B cell (primary cell): ENCODE results near the gene CCR4. TPM values are rescaled to one million over a fixed set of nuclear protein-coding genes. Genes with fewer than 3 reads are reported as not detected.

Experiments used
- ATAC-seq: fragments of 200-7000 bp; cut with Tn5 transposase; one replicate; pipeline ENCODE4 v1.10.0; 2021; ENCODE audit warnings: low read depth, mild to moderate bottlenecking, moderate number of reproducible peaks, moderate library complexity
- CTCF ChIA-PET: fragments of 350-600 bp; sonication (Branson Sonifier 250); formaldehyde crosslinking; loops from one replicate; lab custom pipeline; 2021; ENCODE audit warnings: antibody characterized with exemption, inconsistent platforms; lab: Charles Lee
- POLR2A ChIA-PET: fragments of 350-600 bp; sonication (Branson Sonifier 250); formaldehyde crosslinking; loops from one replicate; lab custom pipeline; 2021; ENCODE audit warnings: antibody characterized with exemption; lab: Charles Lee
- DNase-seq: peaks from one replicate; pipeline ENCODE4 v3.0.0; 2013
- H2AFZ ChIP-seq: 2 replicates; pipeline ENCODE4 v1.6.1; 2012; ENCODE audit warnings: mild to moderate bottlenecking, low read depth, low read length; ENCODE audit not compliant: insufficient read depth, poor library complexity, severe bottlenecking
- H3K27ac ChIP-seq, 2 donors: 1 replicate in 1 of 2; 2 replicates in 1 of 2; pipeline ENCODE4 v1.5.1; 2012 to 2013; ENCODE audit warnings: low read length in 2 of 2, mild to moderate bottlenecking in 2 of 2, moderate library complexity in 1 of 2
- H3K27me3 ChIP-seq, 4 experiments: fragments of 200-600 bp in 1 of 4; sonication (generic) in 1 of 4; replicated peaks in 1 of 4; 1 replicate in 2 of 4; 2 replicates in 2 of 4; pipeline versions ENCODE4 v1.6.1 to v1.7.0; 2013 to 2016; ENCODE audit warnings: low read length in 3 of 4, mild to moderate bottlenecking in 2 of 4, mixed read lengths in 1 of 4, moderate library complexity in 1 of 4; ENCODE audit not compliant: insufficient read depth in 4 of 4, control insufficient read depth in 3 of 4; ENCODE audit errors: control extremely low read depth in 1 of 4
- H3K36me3 ChIP-seq, 2 experiments: replicated peaks in 1 of 2; 1 replicate in 1 of 2; 2 replicates in 1 of 2; pipeline versions ENCODE4 v1.6.1 to v1.7.1; 2013; ENCODE audit warnings: low read length in 1 of 2; ENCODE audit not compliant: insufficient read depth in 2 of 2, control insufficient read depth in 1 of 2; ENCODE audit errors: control extremely low read depth in 1 of 2, extremely low read depth in 1 of 2
- H3K4me1 ChIP-seq, 2 donors: fragments of 200-600 bp in 1 of 2; sonication (generic) in 1 of 2; 1 replicate in 1 of 2; 2 replicates in 1 of 2; pipeline versions ENCODE4 v1.5.1 to v1.6.1; 2013 to 2017; ENCODE audit warnings: low read length in 2 of 2; ENCODE audit not compliant: control insufficient read depth in 2 of 2, insufficient read depth in 2 of 2
- H3K4me2 ChIP-seq: replicated peaks from 2 replicates; pipeline ENCODE3; 2012; ENCODE audit warnings: mild to moderate bottlenecking, low read depth, low read length; ENCODE audit not compliant: poor library complexity, severe bottlenecking
- H3K4me3 ChIP-seq, 5 experiments: fragments of 200-600 bp in 1 of 5; sonication (generic) in 1 of 5; 1 replicate in 3 of 5; 2 replicates in 2 of 5; pipeline versions ENCODE4 v1.5.1 to v1.7.0; 2011 to 2016; ENCODE audit warnings: low read length in 4 of 5, mild to moderate bottlenecking in 4 of 5, low read depth in 2 of 5, control low read depth in 1 of 5, moderate library complexity in 1 of 5; ENCODE audit not compliant: insufficient read depth in 1 of 5; ENCODE audit errors: control extremely low read depth in 1 of 5, extremely low read depth in 1 of 5
- H3K79me2 ChIP-seq: fragments of 200-600 bp; sonication (generic); one replicate; pipeline ENCODE4 v1.6.0; 2016; ENCODE audit warnings: low read length; ENCODE audit not compliant: control insufficient read depth, insufficient read depth
- H3K9ac ChIP-seq: fragments of 200-600 bp; sonication (generic); 2 replicates; pipeline ENCODE4 v1.6.1; 2017; ENCODE audit warnings: mild to moderate bottlenecking, low read length, moderate library complexity
- H3K9me3 ChIP-seq, 3 donors: one replicate each; pipeline versions ENCODE4 v1.6.1 to v1.7.1; 2013; ENCODE audit warnings: low read length in 2 of 3; ENCODE audit not compliant: control insufficient read depth in 2 of 3, insufficient read depth in 1 of 3; ENCODE audit errors: control extremely low read depth in 1 of 3
- H4K20me1 ChIP-seq: 2 replicates; pipeline ENCODE4 v1.6.0; 2012; ENCODE audit warnings: mild to moderate bottlenecking, low read length; ENCODE audit not compliant: insufficient read depth, control insufficient read depth, poor library complexity, severe bottlenecking
- H3K27ac Mint-ChIP-seq: one replicate; pipeline ENCODE4 v1.8.0; 2021; ENCODE audit warnings: mixed read lengths
- H3K27me3 Mint-ChIP-seq: one replicate; pipeline ENCODE4 v1.8.0; 2021; ENCODE audit warnings: mixed read lengths
- H3K4me1 Mint-ChIP-seq: one replicate; pipeline ENCODE4 v1.8.0; 2021; ENCODE audit warnings: mixed read lengths
- H3K4me3 Mint-ChIP-seq: one replicate; pipeline ENCODE4 v1.8.0; 2021; ENCODE audit warnings: mixed read lengths
- H3K9me3 Mint-ChIP-seq: one replicate; pipeline ENCODE4 v1.8.0; 2022; ENCODE audit warnings: mixed read lengths; ENCODE audit not compliant: insufficient read depth
- CTCF ChIP-seq: fragments of 200-600 bp; IDR thresholded peaks from one replicate; pipeline ENCODE4 v1.8.0; 2022; ENCODE audit warnings: antibody characterized with exemption, mild to moderate bottlenecking
- EZH2 ChIP-seq: IDR thresholded peaks from 2 replicates; pipeline ENCODE4 v1.6.1; 2012; ENCODE audit warnings: borderline replicate concordance, low read depth, mild to moderate bottlenecking, moderate library complexity, low read length; ENCODE audit not compliant: insufficient read depth, poor library complexity, severe bottlenecking
- WGBS: methylation state at CpG from one replicate; pipeline ENCODE4 v1.1.5; 2013; ENCODE audit warnings: missing lambda C conversion rate; ENCODE audit not compliant: insufficient coverage; 5-methylcytosine and 5-hydroxymethylcytosine counted together
- intact Hi-C: fragments of 100-400 bp; cut with micrococcal nuclease; formaldehyde crosslinking; loops from one replicate; pipeline ENCODE4 v1.10.0; 2022
- polyA plus RNA-seq: library from polyadenylated mRNA; depleted of rRNA; stranded (reverse); fragments of >200 nt; gene quantifications from 2 replicates; pipeline ENCODE4 v1.2.3, GENCODE V29; 2012
- total RNA-seq, 2 donors: library from RNA; stranded (reverse); fragments of 120-200 nt in 1 of 2; gene quantifications; 1 replicate in 1 of 2; 2 replicates in 1 of 2; pipeline versions ENCODE4 v1.2.3 to v1.2.4, GENCODE V29; 2013 to 2022

CCR4 gene
- total and polyA plus RNA-seq, 2 donors (not counting 1 experiment from before 2014, with no cell fraction given), result 0.04 to 0.12 TPM

GRCh38 chr3:32968166-32968919, 16.9 kb downstream of the CCR4 start:
- intact Hi-C loops, result no loop called here
- CTCF ChIA-PET, result interaction anchor here (1.4 kb wide), 1 partner anchor 20 kb away, joined by 3 read pairs; no protein-coding TSS in a partner anchor
- H3K9me3 Mint-ChIP-seq, result peaks cover 13% of the 10 kb centered on the region
- no peaks in the 10 kb centered on the region for H3K27me3 ChIP-seq
- H2AFZ ChIP-seq, result no peak overlapping the region
- H3K9ac ChIP-seq, result no peak overlapping the region
- H3K27ac ChIP-seq, result no peak overlapping the region
- no peak overlapping the region for H3K4me3 Mint-ChIP-seq
- H4K20me1 ChIP-seq, result no peaks in the 10 kb centered on the region
- H3K27me3 Mint-ChIP-seq, result no peaks in the 10 kb centered on the region
- POLR2A ChIA-PET, result no interaction called here
- no peak for TF ChIP-seq CTCF
- TF ChIP-seq EZH2, result no peak
- no peak overlapping the region for H3K4me2 ChIP-seq
- H3K4me3 ChIP-seq, result no peak overlapping the region
- peaks cover 2 to 19% (median 18%) of the 10 kb centered on the region in 3 donors for H3K9me3 ChIP-seq
- H3K36me3 ChIP-seq, result no peaks in the 10 kb centered on the region
- H3K4me1 Mint-ChIP-seq, result no peaks in the 10 kb centered on the region
- H3K79me2 ChIP-seq, result no peaks in the 10 kb centered on the region
- ATAC-seq (no peak), DNase-seq (no peak)
- 93% methylated on average over 3 of the region's 3 CpGs for WGBS
- no peak overlapping the region for H3K27ac Mint-ChIP-seq
- H3K4me1 ChIP-seq, result no peaks in the 10 kb centered on the region

- TF ChIP-seq EZH2, result no peak
- no peak for TF ChIP-seq CTCF
- no peak overlapping the region for H3K27ac Mint-ChIP-seq
- Histone ChIP-seq H4K20me1 (no peaks in the 10 kb centered on the region), H3K9ac (no peak overlapping the region), H3K27ac (no peak overlapping the region), H3K4me1 (peaks cover 0 to 3% of the 10 kb centered on the region in 2 donors), H3K27me3 (no peaks in the 10 kb centered on the region), H3K4me3 (no peak overlapping the region), H3K4me2 (no peak overlapping the region), H3K36me3 (no peaks in the 10 kb centered on the region), H3K9me3 (peaks cover 2 to 19% (median 18%) of the 10 kb centered on the region in 3 donors), H2AFZ (no peak overlapping the region), H3K79me2 (no peaks in the 10 kb centered on the region)
- POLR2A ChIA-PET, result no interaction called here
- no peaks in the 10 kb centered on the region for H3K27me3 Mint-ChIP-seq
- H3K9me3 Mint-ChIP-seq, result peaks cover 13% of the 10 kb centered on the region
- H3K4me1 Mint-ChIP-seq, result no peaks in the 10 kb centered on the region
- H3K4me3 Mint-ChIP-seq, result no peak overlapping the region
- intact Hi-C loops, result no loop called here
- 100% methylated on average over 5 of the region's 6 CpGs for WGBS
- DNase-seq (no peak), ATAC-seq (no peak)
- CTCF ChIA-PET, result interaction anchor here (1.4 kb wide), 1 partner anchor 20 kb away, joined by 3 read pairs; no protein-coding TSS in a partner anchor
These were observed 17.5 kb downstream of the CCR4 start for GRCh38 chr3:32968920-32969389.
